Measurements from ENCODE around the gene SLC30A4.

- no peak for TF ChIP-seq POLR2A (IDR thresholded peaks at IDR 0.05)
- TF ChIP-seq CTCF (IDR thresholded peaks at IDR 0.05): no peak
These were observed 25.3 kb downstream of the SLC30A4 start for GRCh38 chr15:45497261-45497660.
